HTERT RPE-1 (cell line): Measurements from ENCODE around the gene CHPF.

Experiments
- in situ Hi-C: fragments of 300-500 bp; cut with MboI; formaldehyde crosslinking; loops from 4 replicates; pipeline ENCODE4 v1.14.3; 2020; ENCODE audit warnings: low sequenced_read_pairs

The CHPF gene

GRCh38 chr2:219569041-219569440 is 25.4 kb upstream of the CHPF start:
- in situ Hi-C loops = no loop called here

GRCh38 chr2:219567791-219568361 is 24.3 kb upstream of the CHPF start:
- in situ Hi-C loops = no loop called here

GRCh38 chr2:219567131-219567530 is 23.5 kb upstream of the CHPF start:
- in situ Hi-C loops = no loop called here

- in situ Hi-C loops = no loop called here
These were observed 23.0 kb upstream of the CHPF start for GRCh38 chr2:219566640-219567039.

DNA sequence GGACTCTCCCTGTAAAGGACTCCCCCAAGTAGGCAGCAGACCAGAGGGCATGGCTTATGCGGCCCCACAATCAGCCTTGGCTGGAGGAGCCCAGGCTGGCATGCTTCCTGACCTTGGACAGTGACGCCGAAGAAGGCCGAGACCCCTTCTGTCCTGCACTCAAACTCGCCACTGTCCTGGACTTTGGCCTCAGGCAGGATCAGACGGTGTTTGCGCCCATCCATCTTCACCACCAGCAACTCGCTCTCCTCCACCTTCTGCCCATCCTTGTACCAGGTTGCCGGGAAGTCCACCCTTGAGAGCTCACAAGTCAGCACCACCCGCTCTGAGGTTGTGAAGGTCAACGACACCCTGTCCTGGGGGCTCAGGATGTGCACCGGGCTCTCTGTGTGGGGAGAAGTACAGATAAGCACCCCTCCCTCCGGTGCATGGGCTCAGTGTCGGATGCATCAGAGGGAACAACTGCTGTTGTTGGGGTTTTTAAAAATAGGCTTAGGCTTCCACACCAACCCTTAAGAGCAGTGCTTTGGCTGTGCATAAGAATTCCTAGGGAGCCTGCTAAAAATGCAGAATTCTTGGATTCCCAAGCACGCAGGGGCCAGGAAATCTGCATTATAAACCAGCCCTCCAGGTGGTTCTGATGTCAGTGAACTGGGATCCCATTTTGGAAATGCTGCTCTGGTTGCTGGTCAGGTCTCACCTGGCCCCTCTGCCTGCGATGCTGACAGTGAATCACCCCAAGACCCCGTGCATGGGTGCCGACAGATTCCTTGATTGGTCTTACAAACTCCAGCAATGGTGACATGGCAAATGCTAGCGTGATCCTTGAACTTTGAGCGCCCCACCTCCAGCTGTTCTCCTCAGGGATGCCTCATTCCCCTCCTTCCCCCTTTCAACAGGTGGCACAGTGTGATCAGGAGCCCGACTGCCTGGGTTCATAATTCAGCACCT is 21.8 kb upstream of the CHPF start:
- in situ Hi-C loops = no loop called here

GRCh38 chr2:219563271-219563928 is 19.8 kb upstream of the CHPF start:
- in situ Hi-C loops = no loop called here

GRCh38 chr2:219562049-219563020 is 18.7 kb upstream of the CHPF start:
- in situ Hi-C loops = no loop called here

- in situ Hi-C loops = no loop called here
These were observed 17.8 kb upstream of the CHPF start for GRCh38 chr2:219561179-219562048.

DNA sequence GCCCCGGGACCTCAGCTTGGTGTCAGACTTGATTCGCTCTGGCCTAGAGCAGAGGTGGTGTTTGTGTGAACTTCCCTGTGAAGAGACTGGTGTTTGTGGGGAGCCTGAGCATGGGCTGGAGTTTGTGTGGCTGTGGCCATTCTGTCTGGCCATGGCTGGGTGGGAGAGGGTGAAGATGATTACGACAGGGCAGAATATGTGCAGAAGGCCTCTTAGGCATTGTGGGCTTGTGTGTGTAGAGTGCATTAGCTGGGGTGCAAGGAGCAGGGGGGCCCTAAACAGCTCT is 17.2 kb upstream of the CHPF start:
- in situ Hi-C loops = no loop called here

DNA sequence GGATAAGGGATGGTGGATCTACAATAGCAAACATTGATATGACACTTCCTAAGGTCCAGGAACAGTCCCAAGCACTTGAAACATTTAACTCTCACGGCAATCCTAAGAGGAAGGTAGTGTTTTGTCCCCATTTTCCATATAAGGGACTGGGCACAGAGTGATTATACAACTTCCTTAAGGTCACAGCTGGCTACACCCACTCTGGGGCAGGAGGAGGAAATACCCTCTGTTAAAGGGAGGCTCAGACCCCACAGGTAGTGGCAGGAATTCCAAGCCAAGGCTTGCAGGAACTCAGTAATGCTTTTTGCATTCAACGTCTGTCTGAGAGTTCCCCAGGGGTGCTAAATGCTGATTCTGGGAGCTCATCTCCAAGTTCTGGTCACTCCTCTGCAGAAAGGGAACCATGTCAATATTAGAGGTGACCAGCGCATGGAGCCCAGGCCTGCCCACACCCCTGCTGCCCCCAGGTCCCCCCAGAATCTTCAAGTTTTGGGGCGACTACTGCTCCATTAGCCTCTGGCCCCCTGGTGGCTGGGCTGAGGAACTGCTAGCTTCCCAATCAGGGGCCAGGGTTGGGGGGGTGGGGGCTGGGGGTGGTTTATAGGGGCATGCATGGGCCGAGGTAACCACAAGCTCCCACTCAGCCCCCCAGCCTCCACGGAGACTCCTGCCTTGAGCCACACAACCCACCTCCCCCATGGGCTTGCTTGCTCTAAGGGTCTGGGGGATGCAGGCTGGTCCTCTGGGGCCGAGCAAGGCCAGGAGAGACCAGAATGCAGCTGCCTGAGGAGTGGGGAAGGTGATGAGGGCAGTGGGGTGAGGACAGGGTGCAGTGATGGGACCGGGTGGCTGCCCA is 16.7 kb upstream of the CHPF start:
- in situ Hi-C loops = no loop called here

DNA sequence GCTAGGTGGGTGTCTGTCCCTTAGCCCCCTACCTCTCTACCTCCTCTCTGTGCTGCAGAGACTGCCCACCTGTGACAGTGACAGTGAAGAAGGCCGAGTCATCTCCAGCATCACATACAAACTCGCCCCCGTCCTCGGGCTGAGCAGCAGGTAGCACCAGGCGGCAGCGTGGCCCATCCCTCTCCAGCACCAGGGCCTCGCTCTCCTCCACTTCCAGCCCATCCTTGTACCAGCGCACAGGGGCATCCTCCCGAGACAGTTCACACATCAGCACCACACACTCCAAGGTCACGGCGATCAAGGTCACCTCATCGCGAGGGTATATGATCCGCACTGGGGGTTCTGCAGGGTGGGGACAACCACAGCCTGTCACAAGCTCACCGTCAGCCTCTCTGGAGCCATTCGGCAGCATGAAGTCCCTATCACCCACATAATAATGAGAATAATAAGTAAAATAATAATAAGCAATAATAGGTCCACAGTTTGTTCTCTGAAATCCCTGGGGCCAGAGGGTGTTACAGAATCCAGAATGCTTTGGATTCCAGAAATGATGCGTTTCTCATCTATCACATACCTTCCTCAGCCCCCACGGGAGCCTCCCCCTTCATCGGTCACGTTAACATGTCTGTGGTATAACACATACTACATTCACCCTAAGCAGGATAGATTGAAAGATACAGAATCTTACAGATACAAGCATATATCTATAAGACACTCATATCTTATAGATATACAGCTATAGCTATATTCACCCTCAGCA is 15.7 kb upstream of the CHPF start:
- in situ Hi-C loops = no loop called here

GRCh38 chr2:219557791-219558785 is 14.5 kb upstream of the CHPF start:
- in situ Hi-C loops = no loop called here

DNA sequence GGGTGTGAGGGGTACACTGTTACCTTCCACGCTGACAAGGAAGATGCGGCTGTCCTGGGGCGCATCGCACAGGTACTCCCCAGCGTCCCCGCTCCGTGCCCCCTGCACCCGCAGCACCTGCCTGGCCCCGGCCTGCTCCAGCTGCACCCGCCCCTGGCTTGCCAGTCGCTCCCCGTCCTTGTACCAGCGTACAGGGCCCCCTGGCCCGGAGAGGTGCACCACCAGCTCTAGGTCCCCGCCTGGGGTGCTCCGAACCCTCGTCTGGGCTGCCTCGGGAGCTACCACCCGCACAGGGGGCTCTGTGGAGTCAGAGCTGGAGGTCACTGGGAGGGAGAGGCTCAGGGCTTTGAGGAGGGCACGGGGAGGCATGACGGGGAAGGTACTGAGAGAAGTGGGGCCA is 13.7 kb upstream of the CHPF start:
- in situ Hi-C loops = no loop called here

DNA sequence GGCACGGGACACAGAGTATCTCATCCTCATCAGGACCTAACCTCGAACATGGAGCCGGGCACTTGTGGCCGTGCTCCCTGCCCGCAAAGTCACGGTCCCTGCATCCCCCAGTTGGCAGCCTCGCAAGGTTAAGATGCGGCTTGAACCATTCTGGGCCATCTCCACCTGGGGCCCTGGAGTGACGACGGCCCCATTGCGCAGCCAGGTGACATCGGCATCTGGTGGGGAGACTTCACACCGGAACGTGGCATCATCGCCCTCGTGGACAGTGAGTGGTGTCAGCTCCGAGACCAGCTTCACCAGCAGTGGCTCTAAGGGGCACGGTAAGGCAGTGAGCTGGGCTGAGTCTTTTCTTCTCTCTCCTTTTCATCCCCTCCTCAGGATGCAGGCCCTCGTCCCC is 12.8 kb upstream of the CHPF start:
- in situ Hi-C loops = no loop called here

DNA sequence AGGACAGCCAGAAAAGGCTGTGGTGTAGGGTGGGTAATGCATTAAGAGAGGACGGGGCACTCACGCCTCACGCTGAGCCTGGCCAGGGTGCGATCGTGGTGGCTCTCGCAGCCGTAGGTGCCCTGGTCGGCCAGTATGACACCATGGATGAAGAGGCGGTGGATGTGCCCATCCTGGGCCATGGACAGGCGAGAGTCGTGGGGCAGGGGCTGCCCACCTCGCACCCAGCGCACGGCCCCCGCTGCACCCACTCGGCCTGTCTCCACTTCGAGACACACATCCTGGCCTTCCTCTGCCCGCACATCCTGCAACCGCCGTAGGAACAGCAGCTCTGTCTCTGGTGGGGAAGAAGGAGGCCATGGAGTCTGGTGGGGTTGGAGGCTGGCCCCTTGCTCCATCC is 12.3 kb upstream of the CHPF start:
- in situ Hi-C loops = no loop called here

- in situ Hi-C loops = no loop called here
These were observed 10.7 kb upstream of the CHPF start for GRCh38 chr2:219554350-219554749.

DNA sequence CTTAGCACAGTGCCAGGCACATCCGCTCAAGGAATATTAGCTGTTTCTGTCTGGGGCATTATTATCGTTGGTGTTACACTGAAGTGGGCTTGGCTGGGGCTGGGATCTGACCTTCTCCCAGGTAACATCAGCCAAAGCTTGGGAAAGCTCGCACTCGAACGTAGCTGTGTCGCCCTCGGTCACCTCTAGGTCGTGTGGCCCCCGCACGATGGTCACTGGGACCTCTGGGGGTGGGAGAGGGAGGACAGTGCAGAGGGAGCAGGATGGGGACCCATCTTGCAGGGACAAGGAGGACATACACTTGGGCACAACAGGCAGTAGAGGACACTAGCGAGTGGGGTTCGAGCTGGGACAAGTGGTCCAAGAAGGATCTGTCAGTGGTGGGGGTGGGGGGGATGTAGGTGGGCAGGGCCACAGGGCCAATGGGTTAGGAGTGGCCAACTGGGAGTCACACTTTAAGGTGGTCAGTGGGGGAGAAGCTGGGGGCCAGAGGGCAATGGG is 9.9 kb upstream of the CHPF start:
- in situ Hi-C loops = no loop called here
